GM23248 (cell line): ENCODE data around the gene HOXC6. TPM values are rescaled to one million over a fixed set of nuclear protein-coding genes. Genes with fewer than 3 reads are reported as not detected.

Experiments used
- DNase-seq: peaks from one replicate; pipeline ENCODE4 v3.0.0-alpha.2; 2015
- H2AFZ ChIP-seq: fragments of 200-600 bp; sonication (generic); 2 replicates; pipeline ENCODE4 v1.6.1; 2016; ENCODE audit warnings: antibody characterized with exemption
- H3F3A ChIP-seq: fragments of 200-600 bp; sonication (generic); 2 replicates; pipeline ENCODE4 v1.6.1; 2016; ENCODE audit warnings: mild to moderate bottlenecking, antibody characterized with exemption, mixed run types; ENCODE audit not compliant: insufficient read depth
- H3K27ac ChIP-seq: fragments of 200-600 bp; sonication (generic); 2 replicates; pipeline ENCODE4 v1.5.1; 2016; ENCODE audit warnings: mild to moderate bottlenecking
- H3K27me3 ChIP-seq: fragments of 200-600 bp; sonication (generic); replicated peaks from 2 replicates; pipeline ENCODE4 v1.6.1; 2016; ENCODE audit warnings: mild to moderate bottlenecking; ENCODE audit not compliant: insufficient read depth
- H3K36me3 ChIP-seq: fragments of 200-600 bp; sonication (generic); 2 replicates; pipeline ENCODE4 v1.6.1; 2016; ENCODE audit warnings: low read depth, mild to moderate bottlenecking
- H3K4me1 ChIP-seq: fragments of 200-600 bp; sonication (generic); 2 replicates; pipeline ENCODE4 v1.6.1; 2016; ENCODE audit warnings: mild to moderate bottlenecking; ENCODE audit not compliant: insufficient read depth
- H3K4me2 ChIP-seq: fragments of 200-600 bp; sonication (generic); one replicate; pipeline ENCODE4 v1.6.1; 2016; ENCODE audit warnings: mild to moderate bottlenecking; ENCODE audit not compliant: unreplicated experiment
- H3K4me3 ChIP-seq: fragments of 200-600 bp; sonication (generic); 2 replicates; pipeline ENCODE4 v1.5.1; 2016; ENCODE audit warnings: mild to moderate bottlenecking
- H3K79me2 ChIP-seq: fragments of 200-600 bp; sonication (generic); 2 replicates; pipeline ENCODE4 v1.6.1; 2016; ENCODE audit warnings: mild to moderate bottlenecking; ENCODE audit not compliant: insufficient read depth
- H3K9ac ChIP-seq: fragments of 200-600 bp; sonication (generic); 2 replicates; pipeline ENCODE4 v1.6.1; 2016; ENCODE audit warnings: mild to moderate bottlenecking
- H3K9me2 ChIP-seq: fragments of 200-600 bp; sonication (generic); 2 replicates; pipeline ENCODE4 v1.6.1; 2016; ENCODE audit warnings: mixed run types, mild to moderate bottlenecking, moderate library complexity; ENCODE audit not compliant: insufficient read depth
- H3K9me3 ChIP-seq: fragments of 200-600 bp; sonication (generic); one replicate; pipeline ENCODE4 v1.6.1; 2017; ENCODE audit warnings: low read depth
- H4K20me1 ChIP-seq: fragments of 200-600 bp; sonication (generic); 2 replicates; pipeline ENCODE4 v1.6.0; 2016; ENCODE audit not compliant: insufficient read depth
- EZH2 ChIP-seq: fragments of 200-600 bp; sonication (generic); IDR thresholded peaks from 2 replicates; pipeline ENCODE4 v1.6.1; 2018; ENCODE audit warnings: antibody characterized with exemption, mild to moderate bottlenecking; ENCODE audit not compliant: insufficient read depth, poor library complexity, severe bottlenecking
- EZH2phosphoT487 ChIP-seq: fragments of 200-600 bp; sonication (generic); IDR thresholded peaks from 2 replicates; pipeline ENCODE4 v1.6.1; 2018; ENCODE audit warnings: antibody characterized with exemption, moderate library complexity, mild to moderate bottlenecking, low read depth; ENCODE audit not compliant: insufficient read depth
- WGBS, 2 experiments: methylation state at CpG; one replicate each; pipeline ENCODE4 v1.1.6; 2015 to 2017; ENCODE audit warnings: low lambda C conversion rate in 2 of 2, low coverage in 1 of 2; ENCODE audit errors: missing lambda C conversion rate in 2 of 2; 5-methylcytosine and 5-hydroxymethylcytosine counted together
- in situ Hi-C: fragments of 300-500 bp; cut with MboI; formaldehyde crosslinking; loops from 2 replicates; pipeline ENCODE4 v1.15.0; 2020
- polyA plus RNA-seq: library from polyadenylated mRNA; unstranded; fragments of >200 nt; fragmentation: Nextera tagmentation; extraction: Ambion mirVana; gene quantifications from 2 replicates; pipeline ENCODE4 v1.2.1, GENCODE V29; 2016
- total RNA-seq: library from RNA; depleted of rRNA; stranded (reverse); fragments of >200 nt; shearing (Covaris generic); gene quantifications from 2 replicates; pipeline ENCODE4 v1.2.3, GENCODE V29; 2014

HOXC6 gene
- total and polyA plus RNA-seq, 2 experiments from 2014 or later, result 3.6 to 20.5 TPM

- peaks cover 40% of the 10 kb centered on the region for H3K79me2 ChIP-seq
- H2AFZ ChIP-seq, result no peak overlapping the region
- WGBS, 2 experiments, result 78 to 80% methylated on average over 9 of the region's 9 CpGs
- no peak overlapping the region for H3K4me2 ChIP-seq
- peaks cover 13% of the 10 kb centered on the region for H3K4me1 ChIP-seq
- no peaks in the 10 kb centered on the region for H3K9me2 ChIP-seq
- TF ChIP-seq EZH2phosphoT487 (no peak), EZH2 (no peak)
- H3K27me3 ChIP-seq, result no peaks in the 10 kb centered on the region
- no peaks in the 10 kb centered on the region for H3K9me3 ChIP-seq
- no peak overlapping the region for H3K4me3 ChIP-seq
- DNase-seq, result no peak
- no peaks in the 10 kb centered on the region for H3F3A ChIP-seq
- no peaks in the 10 kb centered on the region for H3K36me3 ChIP-seq
- no peak overlapping the region for H3K9ac ChIP-seq
- no peak overlapping the region for H3K27ac ChIP-seq
- no peaks in the 10 kb centered on the region for H4K20me1 ChIP-seq
- in situ Hi-C loops, result no loop called here
Observed at GRCh38 chr12:54038871-54039414, 10.7 kb downstream of the HOXC6 start.

GRCh38 chr12:54039417-54040147 lies 11.3 kb downstream of the HOXC6 start:
- H4K20me1 ChIP-seq, result no peaks in the 10 kb centered on the region
- TF ChIP-seq EZH2, result no peak
- no peak for TF ChIP-seq EZH2phosphoT487
- whole genome bisulfite sequencing, 2 experiments, result 21 to 24% methylated on average over 16 of the region's 16 CpGs
- peaks cover 13% of the 10 kb centered on the region for H3K4me1 ChIP-seq
- no peaks in the 10 kb centered on the region for H3K36me3 ChIP-seq
- no peaks in the 10 kb centered on the region for H3F3A ChIP-seq
- H3K4me3 ChIP-seq, result no peak overlapping the region
- in situ Hi-C loops, result no loop called here
- no peak overlapping the region for H3K9ac ChIP-seq
- peak overlapping the region; percentile 22 for H3K4me2 ChIP-seq
- DNase-seq, result peak; percentile 40
- H3K79me2 ChIP-seq, result peaks cover 40% of the 10 kb centered on the region
- H3K27ac ChIP-seq, result no peak overlapping the region
- H3K27me3 ChIP-seq, result no peaks in the 10 kb centered on the region
- no peaks in the 10 kb centered on the region for H3K9me3 ChIP-seq
- H3K9me2 ChIP-seq, result no peaks in the 10 kb centered on the region
- H2AFZ ChIP-seq, result peak overlapping the region; percentile 47

- Histone ChIP-seq H3K9ac (no peak overlapping the region), H3K27ac (no peak overlapping the region), H3K9me2 (no peaks in the 10 kb centered on the region), H3K4me2 (peak overlapping the region; percentile 22), H3F3A (no peaks in the 10 kb centered on the region), H3K4me3 (no peak overlapping the region), H3K4me1 (peaks cover 13% of the 10 kb centered on the region), H2AFZ (peak overlapping the region; percentile 47), H4K20me1 (no peaks in the 10 kb centered on the region), H3K9me3 (no peaks in the 10 kb centered on the region), H3K79me2 (peaks cover 39% of the 10 kb centered on the region), H3K27me3 (no peaks in the 10 kb centered on the region), H3K36me3 (no peaks in the 10 kb centered on the region)
- 40 to 50% methylated on average over 4 of the region's 4 CpGs for WGBS, 2 experiments
- in situ Hi-C loops, result no loop called here
- DNase-seq, result peak; percentile 39
- TF ChIP-seq EZH2 (no peak), EZH2phosphoT487 (no peak)
Observed at GRCh38 chr12:54040148-54040494, 11.9 kb downstream of the HOXC6 start.

- no peaks in the 10 kb centered on the region for H3K9me3 ChIP-seq
- H3K9me2 ChIP-seq, result no peaks in the 10 kb centered on the region
- H4K20me1 ChIP-seq, result no peaks in the 10 kb centered on the region
- no peaks in the 10 kb centered on the region for H3F3A ChIP-seq
- WGBS, 2 experiments, result 89 to 91% methylated on average over 3 of the region's 3 CpGs
- H3K4me2 ChIP-seq, result no peak overlapping the region
- peaks cover 13% of the 10 kb centered on the region for H3K4me1 ChIP-seq
- H2AFZ ChIP-seq, result no peak overlapping the region
- H3K4me3 ChIP-seq, result no peak overlapping the region
- H3K36me3 ChIP-seq, result no peaks in the 10 kb centered on the region
- no peak overlapping the region for H3K9ac ChIP-seq
- peaks cover 38% of the 10 kb centered on the region for H3K79me2 ChIP-seq
- no peak overlapping the region for H3K27ac ChIP-seq
- in situ Hi-C loops, result no loop called here
- no peak for TF ChIP-seq EZH2
- no peak for TF ChIP-seq EZH2phosphoT487
- no peak for DNase-seq
- H3K27me3 ChIP-seq, result no peaks in the 10 kb centered on the region
Observed at GRCh38 chr12:54040648-54041047, 12.4 kb downstream of the HOXC6 start.
